T1000 (cell line): ENCODE results near the gene SLC36A1.

Source experiments
- DNase-seq: peaks from one replicate; lab custom pipeline; 2025; ENCODE audit warnings: mixed read lengths; lab: John Stamatoyannopoulos, UW

SLC36A1 gene

GRCh38 chr5:151534350-151534749 is 86.9 kb downstream of the SLC36A1 start:
- DNase-seq = no peak

- DNase-seq = no peak
Observed at GRCh38 chr5:151537044-151537443, 89.6 kb downstream of the SLC36A1 start.

GRCh38 chr5:151541571-151541970 is 94.2 kb downstream of the SLC36A1 start:
- no peak for DNase-seq
